ENCODE data around the gene ANKRD13B. TPM values are rescaled to one million over a fixed set of nuclear protein-coding genes. Genes with fewer than 3 reads are reported as not detected.

Gene ANKRD13B
- total and polyA plus RNA-seq, 2 of the 13 experiments (the other 11 are each of a cell fraction or from before 2014, with no cell fraction given): 1.7 to 1.8 TPM

DNA sequence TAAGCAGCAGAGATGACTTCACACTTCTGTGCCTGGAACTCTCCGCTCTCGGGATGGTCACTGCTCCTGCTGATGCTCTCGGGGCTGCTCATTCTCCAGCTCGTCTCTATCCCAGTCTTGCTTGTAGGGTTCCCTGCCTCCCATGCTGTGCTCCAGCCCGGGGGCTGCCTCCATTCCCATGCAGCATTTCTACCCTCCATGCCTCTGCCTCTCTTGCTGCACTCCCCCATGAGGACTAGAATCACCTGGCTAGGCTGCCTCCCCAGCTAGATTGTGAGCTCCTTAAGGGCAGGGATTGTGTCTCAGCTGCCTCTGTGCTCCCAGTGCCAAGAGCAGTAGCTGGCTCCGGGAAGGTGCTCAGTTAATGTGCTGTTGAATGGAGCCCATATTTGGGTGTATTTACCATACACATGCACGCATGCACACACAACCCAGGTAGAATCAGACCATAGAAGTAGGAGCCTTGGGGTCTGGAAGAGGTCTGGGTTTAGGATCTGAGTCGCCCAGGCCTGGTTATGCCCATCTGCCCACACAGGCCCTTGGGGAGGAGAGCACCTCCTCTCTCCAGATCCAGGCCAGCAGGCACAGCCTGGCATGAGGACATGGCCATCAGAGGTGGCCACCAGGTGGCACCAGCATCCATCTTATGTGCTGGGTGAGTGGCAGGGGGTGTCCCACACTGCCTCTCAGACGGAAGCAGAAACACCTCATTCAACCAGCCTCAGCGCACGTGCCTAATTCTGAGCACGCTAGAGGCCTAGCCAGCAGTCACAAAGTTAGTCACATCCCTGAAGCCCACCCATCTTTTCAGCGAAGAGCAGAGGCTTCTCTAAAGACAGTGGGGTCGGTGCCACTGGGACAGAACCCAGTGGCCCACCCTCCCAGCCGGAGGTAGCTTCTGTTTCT lies 12.8 kb upstream of the ANKRD13B start (continued):
- TF ChIP-seq, protein P1, sequence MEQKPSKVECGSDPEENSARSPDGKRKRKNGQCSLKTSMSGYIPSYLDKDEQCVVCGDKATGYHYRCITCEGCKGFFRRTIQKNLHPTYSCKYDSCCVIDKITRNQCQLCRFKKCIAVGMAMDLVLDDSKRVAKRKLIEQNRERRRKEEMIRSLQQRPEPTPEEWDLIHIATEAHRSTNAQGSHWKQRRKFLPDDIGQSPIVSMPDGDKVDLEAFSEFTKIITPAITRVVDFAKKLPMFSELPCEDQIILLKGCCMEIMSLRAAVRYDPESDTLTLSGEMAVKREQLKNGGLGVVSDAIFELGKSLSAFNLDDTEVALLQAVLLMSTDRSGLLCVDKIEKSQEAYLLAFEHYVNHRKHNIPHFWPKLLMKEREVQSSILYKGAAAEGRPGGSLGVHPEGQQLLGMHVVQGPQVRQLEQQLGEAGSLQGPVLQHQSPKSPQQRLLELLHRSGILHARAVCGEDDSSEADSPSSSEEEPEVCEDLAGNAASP (CRISPR knock-in tag; IDR thresholded peaks at IDR 0.05; ENCODE audit: borderline replicate concordance): no peak
- TF ChIP-seq NR2F1 (CRISPR knock-in tag; IDR thresholded peaks at IDR 0.05) (no peak), PCBP1 (IDR thresholded peaks at IDR 0.05; ENCODE audit: borderline replicate concordance, low read depth, low read length) (no peak), ZZZ3 (CRISPR knock-in tag; IDR thresholded peaks at IDR 0.05; ENCODE audit: borderline replicate concordance) (no peak), ZNF205 (CRISPR knock-in tag; IDR thresholded peaks at IDR 0.05) (no peak), HNRNPL (IDR thresholded peaks at IDR 0.05; ENCODE audit: low read depth, low read length) (peak; percentile 92), ZNF616 (CRISPR knock-in tag; IDR thresholded peaks at IDR 0.05; ENCODE audit: low read depth) (no peak), SP4 (CRISPR knock-in tag; IDR thresholded peaks at IDR 0.05) (no peak), TBP (CRISPR knock-in tag; IDR thresholded peaks at IDR 0.05) (no peak), IRF2 (CRISPR knock-in tag; IDR thresholded peaks at IDR 0.05) (peak; percentile 70; the same call in 1 of the 2 replicates), FOSL1 (CRISPR knock-in tag; IDR thresholded peaks at IDR 0.05; ENCODE audit: borderline replicate concordance) (no peak), ZNF556 (CRISPR knock-in tag; IDR thresholded peaks at IDR 0.05; ENCODE audit: borderline replicate concordance) (peak; percentile 44; the same call in 1 of the 2 replicates), THAP11 (CRISPR knock-in tag; IDR thresholded peaks at IDR 0.05) (peak; percentile 69), TSC22D2 (CRISPR knock-in tag; IDR thresholded peaks at IDR 0.05; ENCODE audit: borderline replicate concordance) (peak; percentile 45; the same call in 1 of the 2 replicates), ZNF138 (CRISPR knock-in tag; IDR thresholded peaks at IDR 0.05; ENCODE audit: low read depth) (no peak), TEAD3 (CRISPR knock-in tag; optimal IDR thresholded peaks at IDR 0.05; ENCODE audit: borderline replicate concordance) (peak; percentile 70), PHB2 (IDR thresholded peaks at IDR 0.05; ENCODE audit: partially characterized antibody) (no peak), ZFX (CRISPR knock-in tag; IDR thresholded peaks at IDR 0.05; ENCODE audit: low read depth) (peak; percentile 62; the same call in 1 of the 2 replicates), MYC (CRISPR knock-in tag; IDR thresholded peaks at IDR 0.05; ENCODE audit: borderline replicate concordance) (peak; percentile 39; the same call in 1 of the 2 replicates), RORA (CRISPR knock-in tag; IDR thresholded peaks at IDR 0.05) (no peak), YY1 (IDR thresholded peaks at IDR 0.05; ENCODE audit: insufficient read depth, insufficient replicate concordance, low read depth, low read length) (peak; percentile 45)
- TF ChIP-seq, protein P2, sequence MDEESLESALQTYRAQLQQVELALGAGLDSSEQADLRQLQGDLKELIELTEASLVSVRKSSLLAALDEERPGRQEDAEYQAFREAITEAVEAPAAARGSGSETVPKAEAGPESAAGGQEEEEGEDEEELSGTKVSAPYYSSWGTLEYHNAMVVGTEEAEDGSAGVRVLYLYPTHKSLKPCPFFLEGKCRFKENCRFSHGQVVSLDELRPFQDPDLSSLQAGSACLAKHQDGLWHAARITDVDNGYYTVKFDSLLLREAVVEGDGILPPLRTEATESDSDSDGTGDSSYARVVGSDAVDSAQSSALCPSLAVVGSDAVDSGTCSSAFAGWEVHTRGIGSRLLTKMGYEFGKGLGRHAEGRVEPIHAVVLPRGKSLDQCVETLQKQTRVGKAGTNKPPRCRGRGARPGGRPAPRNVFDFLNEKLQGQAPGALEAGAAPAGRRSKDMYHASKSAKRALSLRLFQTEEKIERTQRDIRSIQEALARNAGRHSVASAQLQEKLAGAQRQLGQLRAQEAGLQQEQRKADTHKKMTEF (CRISPR knock-in tag; IDR thresholded peaks at IDR 0.05): peak; percentile 39; the same call in 1 of the 2 replicates
- TF ChIP-seq, protein P3, sequence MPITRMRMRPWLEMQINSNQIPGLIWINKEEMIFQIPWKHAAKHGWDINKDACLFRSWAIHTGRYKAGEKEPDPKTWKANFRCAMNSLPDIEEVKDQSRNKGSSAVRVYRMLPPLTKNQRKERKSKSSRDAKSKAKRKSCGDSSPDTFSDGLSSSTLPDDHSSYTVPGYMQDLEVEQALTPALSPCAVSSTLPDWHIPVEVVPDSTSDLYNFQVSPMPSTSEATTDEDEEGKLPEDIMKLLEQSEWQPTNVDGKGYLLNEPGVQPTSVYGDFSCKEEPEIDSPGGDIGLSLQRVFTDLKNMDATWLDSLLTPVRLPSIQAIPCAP (CRISPR knock-in tag; IDR thresholded peaks at IDR 0.05; ENCODE audit: low read depth): no peak
- TF ChIP-seq, protein P4, sequence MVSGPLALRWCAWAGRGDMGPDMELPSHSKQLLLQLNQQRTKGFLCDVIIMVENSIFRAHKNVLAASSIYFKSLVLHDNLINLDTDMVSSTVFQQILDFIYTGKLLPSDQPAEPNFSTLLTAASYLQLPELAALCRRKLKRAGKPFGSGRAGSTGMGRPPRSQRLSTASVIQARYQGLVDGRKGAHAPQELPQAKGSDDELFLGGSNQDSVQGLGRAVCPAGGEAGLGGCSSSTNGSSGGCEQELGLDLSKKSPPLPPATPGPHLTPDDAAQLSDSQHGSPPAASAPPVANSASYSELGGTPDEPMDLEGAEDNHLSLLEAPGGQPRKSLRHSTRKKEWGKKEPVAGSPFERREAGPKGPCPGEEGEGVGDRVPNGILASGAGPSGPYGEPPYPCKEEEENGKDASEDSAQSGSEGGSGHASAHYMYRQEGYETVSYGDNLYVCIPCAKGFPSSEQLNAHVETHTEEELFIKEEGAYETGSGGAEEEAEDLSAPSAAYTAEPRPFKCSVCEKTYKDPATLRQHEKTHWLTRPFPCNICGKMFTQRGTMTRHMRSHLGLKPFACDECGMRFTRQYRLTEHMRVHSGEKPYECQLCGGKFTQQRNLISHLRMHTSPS (CRISPR knock-in tag; IDR thresholded peaks at IDR 0.05; ENCODE audit: low read depth): peak; percentile 50; the same call in 1 of the 2 replicates

Data from HepG2 (cell line).